SU-DHL-6 (cell line): ENCODE measurements around the gene SPRED1.

Source experiments
- H2AFZ ChIP-seq: fragments of 200-600 bp; sonication (generic); 2 replicates; pipeline ENCODE4 v1.6.1; 2014; ENCODE audit warnings: low read depth, mild to moderate bottlenecking, moderate library complexity, mixed read lengths, antibody characterized with exemption, low read length; ENCODE audit not compliant: severe bottlenecking
- H3F3A ChIP-seq: fragments of 200-600 bp; shearing (Covaris generic); 2 replicates; pipeline ENCODE4 v1.6.0; 2016; ENCODE audit warnings: antibody characterized with exemption, mild to moderate bottlenecking; ENCODE audit not compliant: insufficient read depth
- H3K27ac ChIP-seq: fragments of 200-600 bp; sonication (generic); 2 replicates; pipeline ENCODE4 v1.5.1; 2016; ENCODE audit warnings: low read depth, mild to moderate bottlenecking, low read length, moderate library complexity, mixed read lengths
- H3K27me3 ChIP-seq: fragments of 200-600 bp; sonication (generic), shearing (Covaris generic); 2 replicates; pipeline ENCODE4 v1.6.0; 2014; ENCODE audit warnings: mild to moderate bottlenecking, low read length
- H3K36me3 ChIP-seq: fragments of 200-600 bp; sonication (generic); 2 replicates; pipeline ENCODE4 v1.6.1; 2014; ENCODE audit warnings: mild to moderate bottlenecking, low read length, mixed read lengths
- H3K4me2 ChIP-seq: fragments of 300-600, 200-600 bp; shearing (Covaris generic), sonication (generic); 2 replicates; pipeline ENCODE4 v1.6.0; 2014; ENCODE audit warnings: low read length, low read depth, mild to moderate bottlenecking; ENCODE audit not compliant: poor library complexity, severe bottlenecking
- H3K4me3 ChIP-seq: fragments of 200-600 bp; sonication (generic); 2 replicates; pipeline ENCODE4 v1.5.1; 2014; ENCODE audit warnings: antibody characterized with exemption, low read length, mild to moderate bottlenecking, mixed read lengths; ENCODE audit not compliant: insufficient read depth, poor library complexity, severe bottlenecking
- H3K79me2 ChIP-seq: fragments of 200-600 bp; sonication (generic); 2 replicates; pipeline ENCODE4 v1.6.1; 2014; ENCODE audit warnings: mild to moderate bottlenecking, low read length, moderate library complexity; ENCODE audit not compliant: insufficient read depth
- H3K9ac ChIP-seq: fragments of 200-600 bp; sonication (generic); 2 replicates; pipeline ENCODE4 v1.7.0; 2014; ENCODE audit warnings: mild to moderate bottlenecking, low read length
- H3K9me2 ChIP-seq: fragments of 200-600 bp; sonication (generic); replicated peaks from 2 replicates; pipeline ENCODE4 v1.6.1; 2014; ENCODE audit warnings: low read length; ENCODE audit not compliant: insufficient read depth
- H3K9me3 ChIP-seq: fragments of 200-600 bp; sonication (generic); 2 replicates; pipeline ENCODE4 v1.6.1; 2014; ENCODE audit warnings: low read length, mixed read lengths; ENCODE audit not compliant: insufficient read depth
- H4K20me1 ChIP-seq: fragments of 200-600 bp; sonication (generic); 2 replicates; pipeline ENCODE4 v1.6.1; 2014; ENCODE audit warnings: low read depth, mild to moderate bottlenecking, antibody characterized with exemption, low read length, moderate library complexity, mixed read lengths
- EZH2phosphoT487 ChIP-seq: fragments of 200-600 bp; sonication (generic), shearing (Covaris generic); conservative IDR thresholded peaks from 2 replicates; pipeline ENCODE4 v1.6.1; 2018; ENCODE audit warnings: mild to moderate bottlenecking, antibody characterized with exemption, low read length, moderate library complexity, mixed read lengths
- TF ChIP-seq, protein P1 (sequence below): fragments of 200-600 bp; sonication (generic); IDR thresholded peaks from one replicate; pipeline ENCODE4 v1.5.1; 2017; ENCODE audit warnings: antibody characterized with exemption, mild to moderate bottlenecking, low read length, moderate library complexity; ENCODE audit not compliant: insufficient read depth, poor library complexity, severe bottlenecking

Gene SPRED1

GRCh38 chr15:38216763-38217162, 35.9 kb upstream of the SPRED1 start:
- no peaks in the 10 kb centered on the region for H3K36me3 ChIP-seq
- no peak overlapping the region for H2AFZ ChIP-seq
- no peak overlapping the region for H3K9ac ChIP-seq
- no peaks in the 10 kb centered on the region for H3F3A ChIP-seq
- H4K20me1 ChIP-seq: no peaks in the 10 kb centered on the region
- TF ChIP-seq EZH2phosphoT487: no peak
- TF ChIP-seq, protein P1, sequence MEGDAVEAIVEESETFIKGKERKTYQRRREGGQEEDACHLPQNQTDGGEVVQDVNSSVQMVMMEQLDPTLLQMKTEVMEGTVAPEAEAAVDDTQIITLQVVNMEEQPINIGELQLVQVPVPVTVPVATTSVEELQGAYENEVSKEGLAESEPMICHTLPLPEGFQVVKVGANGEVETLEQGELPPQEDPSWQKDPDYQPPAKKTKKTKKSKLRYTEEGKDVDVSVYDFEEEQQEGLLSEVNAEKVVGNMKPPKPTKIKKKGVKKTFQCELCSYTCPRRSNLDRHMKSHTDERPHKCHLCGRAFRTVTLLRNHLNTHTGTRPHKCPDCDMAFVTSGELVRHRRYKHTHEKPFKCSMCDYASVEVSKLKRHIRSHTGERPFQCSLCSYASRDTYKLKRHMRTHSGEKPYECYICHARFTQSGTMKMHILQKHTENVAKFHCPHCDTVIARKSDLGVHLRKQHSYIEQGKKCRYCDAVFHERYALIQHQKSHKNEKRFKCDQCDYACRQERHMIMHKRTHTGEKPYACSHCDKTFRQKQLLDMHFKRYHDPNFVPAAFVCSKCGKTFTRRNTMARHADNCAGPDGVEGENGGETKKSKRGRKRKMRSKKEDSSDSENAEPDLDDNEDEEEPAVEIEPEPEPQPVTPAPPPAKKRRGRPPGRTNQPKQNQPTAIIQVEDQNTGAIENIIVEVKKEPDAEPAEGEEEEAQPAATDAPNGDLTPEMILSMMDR: no peak
- no peaks in the 10 kb centered on the region for H3K27me3 ChIP-seq
- H3K4me2 ChIP-seq: no peak overlapping the region
- no peak overlapping the region for H3K27ac ChIP-seq
- H3K9me3 ChIP-seq: no peaks in the 10 kb centered on the region
- H3K79me2 ChIP-seq: no peaks in the 10 kb centered on the region
- no peak overlapping the region for H3K4me3 ChIP-seq
- no peaks in the 10 kb centered on the region for H3K9me2 ChIP-seq

DNA sequence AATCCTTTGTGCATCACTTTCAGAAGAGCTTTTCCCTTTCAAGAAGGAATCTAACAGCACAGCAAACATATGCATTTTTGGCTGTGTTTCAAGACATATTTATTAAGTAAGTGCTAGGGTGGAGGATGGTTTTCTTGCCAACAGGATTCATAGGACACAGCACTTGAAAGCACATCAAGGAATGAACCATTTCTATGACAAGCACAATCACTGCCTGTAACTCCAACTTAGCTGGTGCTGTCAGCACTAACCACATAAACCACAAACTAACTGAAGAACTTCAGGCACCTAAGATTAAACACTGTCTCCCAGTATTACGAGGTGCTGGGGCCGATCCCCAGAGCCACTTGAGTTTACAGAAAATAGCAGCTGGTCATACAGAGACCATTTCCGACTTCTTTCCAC, 35.4 kb upstream of the SPRED1 start:
- no peaks in the 10 kb centered on the region for H3K9me2 ChIP-seq
- H3F3A ChIP-seq: no peaks in the 10 kb centered on the region
- H3K4me3 ChIP-seq: no peak overlapping the region
- H3K36me3 ChIP-seq: no peaks in the 10 kb centered on the region
- H3K27me3 ChIP-seq: no peaks in the 10 kb centered on the region
- H3K4me2 ChIP-seq: no peak overlapping the region
- no peak overlapping the region for H3K27ac ChIP-seq
- H3K79me2 ChIP-seq: no peaks in the 10 kb centered on the region
- TF ChIP-seq, protein P1: no peak
- no peak for TF ChIP-seq EZH2phosphoT487
- no peak overlapping the region for H2AFZ ChIP-seq
- H3K9ac ChIP-seq: no peak overlapping the region
- no peaks in the 10 kb centered on the region for H4K20me1 ChIP-seq
- no peaks in the 10 kb centered on the region for H3K9me3 ChIP-seq

GRCh38 chr15:38217788-38218609, 34.6 kb upstream of the SPRED1 start:
- no peaks in the 10 kb centered on the region for H3F3A ChIP-seq
- H3K4me3 ChIP-seq: no peak overlapping the region
- H3K4me2 ChIP-seq: no peak overlapping the region
- no peak overlapping the region for H2AFZ ChIP-seq
- H3K79me2 ChIP-seq: no peaks in the 10 kb centered on the region
- no peaks in the 10 kb centered on the region for H3K27me3 ChIP-seq
- TF ChIP-seq EZH2phosphoT487: no peak
- TF ChIP-seq, protein P1: no peak
- H3K36me3 ChIP-seq: no peaks in the 10 kb centered on the region
- no peak overlapping the region for H3K27ac ChIP-seq
- H3K9me3 ChIP-seq: no peaks in the 10 kb centered on the region
- H4K20me1 ChIP-seq: no peaks in the 10 kb centered on the region
- no peaks in the 10 kb centered on the region for H3K9me2 ChIP-seq
- no peak overlapping the region for H3K9ac ChIP-seq
